Duodenal mucosa (tissue), 2 donors: ENCODE measurements around the gene SOX11.

ENCODE experiments used
- H3K27ac ChIP-seq: one replicate; pipeline ENCODE4 v1.7.0; 2013; ENCODE audit warnings: low read depth, low read length
- H3K27me3 ChIP-seq, 2 donors: one replicate each; pipeline ENCODE4 v1.7.0; 2013; ENCODE audit warnings: low read length in 2 of 2, control low read depth in 1 of 2; ENCODE audit not compliant: insufficient read depth in 2 of 2, control insufficient read depth in 1 of 2
- H3K36me3 ChIP-seq, 2 donors: one replicate each; pipeline ENCODE4 v1.7.0; 2013; ENCODE audit warnings: low read length in 2 of 2, control low read depth in 1 of 2; ENCODE audit not compliant: insufficient read depth in 2 of 2, control insufficient read depth in 1 of 2
- H3K4me1 ChIP-seq, 2 donors: one replicate each; pipeline ENCODE4 v1.7.0; 2013; ENCODE audit warnings: low read length in 2 of 2, control low read depth in 1 of 2; ENCODE audit not compliant: insufficient read depth in 2 of 2, control insufficient read depth in 1 of 2
- H3K4me3 ChIP-seq, 2 donors: one replicate each; pipeline ENCODE4 v1.7.0; 2013; ENCODE audit warnings: low read length in 2 of 2, low read depth in 1 of 2
- H3K9ac ChIP-seq, 2 donors: one replicate each; pipeline ENCODE4 v1.7.0; 2013; ENCODE audit warnings: low read length in 2 of 2, low read depth in 1 of 2
- H3K9me3 ChIP-seq, 2 donors: one replicate each; pipeline ENCODE4 v1.7.0; 2013; ENCODE audit warnings: low read length in 2 of 2, control low read depth in 1 of 2; ENCODE audit not compliant: control insufficient read depth in 1 of 2

SOX11 gene

GRCh38 chr2:5690718-5691220, 1.4 kb upstream of the SOX11 start:
- no peak overlapping the region for H3K27ac ChIP-seq
- H3K4me3 ChIP-seq, result no peak overlapping the region
- H3K4me1 ChIP-seq, result no peaks in the 10 kb centered on the region
- no peak overlapping the region for H3K9ac ChIP-seq
- peaks cover 13 to 34% of the 10 kb centered on the region in 2 donors for H3K27me3 ChIP-seq
- no peaks in the 10 kb centered on the region for H3K9me3 ChIP-seq
- H3K36me3 ChIP-seq, result no peaks in the 10 kb centered on the region

- H3K9me3 ChIP-seq, result no peaks in the 10 kb centered on the region
- peaks cover 12 to 35% of the 10 kb centered on the region in 2 donors for H3K27me3 ChIP-seq
- H3K27ac ChIP-seq, result no peak overlapping the region
- no peaks in the 10 kb centered on the region for H3K36me3 ChIP-seq
- no peak overlapping the region for H3K4me3 ChIP-seq
- no peaks in the 10 kb centered on the region for H3K4me1 ChIP-seq
- no peak overlapping the region for H3K9ac ChIP-seq
Measured at GRCh38 chr2:5691221-5691984, 781 bp upstream of the SOX11 start.

- H3K9ac ChIP-seq, result no peak overlapping the region
- H3K36me3 ChIP-seq, result no peaks in the 10 kb centered on the region
- H3K4me1 ChIP-seq, result no peaks in the 10 kb centered on the region
- peaks cover 10 to 39% of the 10 kb centered on the region in 2 donors for H3K27me3 ChIP-seq
- H3K9me3 ChIP-seq, result no peaks in the 10 kb centered on the region
- no peak overlapping the region for H3K4me3 ChIP-seq
- H3K27ac ChIP-seq, result no peak overlapping the region
Measured at GRCh38 chr2:5692561-5693286, 540 bp downstream of the SOX11 start.

GRCh38 chr2:5693287-5694201, 1.4 kb downstream of the SOX11 start:
- H3K27me3 ChIP-seq, result peaks cover 10 to 44% of the 10 kb centered on the region in 2 donors

GRCh38 chr2:5694306-5694705, 2.1 kb downstream of the SOX11 start:
- Histone ChIP-seq H3K27ac (no peak overlapping the region), H3K4me1 (no peaks in the 10 kb centered on the region), H3K9ac (no peak overlapping the region), H3K27me3 (peaks cover 10 to 44% of the 10 kb centered on the region in 2 donors), H3K36me3 (no peaks in the 10 kb centered on the region), H3K9me3 (no peaks in the 10 kb centered on the region), H3K4me3 (no peak overlapping the region)

More at GRCh38 chr2:5693287-5694201, 1.4 kb downstream of the SOX11 start:
- no peaks in the 10 kb centered on the region for H3K9me3 ChIP-seq
- no peaks in the 10 kb centered on the region for H3K36me3 ChIP-seq
- H3K9ac ChIP-seq, result no peak overlapping the region
- no peak overlapping the region for H3K4me3 ChIP-seq
- H3K27ac ChIP-seq, result no peak overlapping the region
- H3K4me1 ChIP-seq, result no peaks in the 10 kb centered on the region

GRCh38 chr2:5695654-5696403, 3.6 kb downstream of the SOX11 start:
- no peak overlapping the region for H3K9ac ChIP-seq
- no peaks in the 10 kb centered on the region for H3K9me3 ChIP-seq
- H3K36me3 ChIP-seq, result no peaks in the 10 kb centered on the region
- peak overlapping the region in 1 of 2 donors; percentile 8 for H3K4me3 ChIP-seq
- H3K4me1 ChIP-seq, result no peaks in the 10 kb centered on the region
- H3K27me3 ChIP-seq, result peaks cover 10 to 32% of the 10 kb centered on the region in 2 donors
- no peak overlapping the region for H3K27ac ChIP-seq

- Histone ChIP-seq H3K4me1 (no peaks in the 10 kb centered on the region), H3K36me3 (no peaks in the 10 kb centered on the region), H3K4me3 (no peak overlapping the region), H3K27ac (no peak overlapping the region), H3K9me3 (no peaks in the 10 kb centered on the region), H3K27me3 (peaks cover 10 to 30% of the 10 kb centered on the region in 2 donors), H3K9ac (no peak overlapping the region)
Measured at GRCh38 chr2:5696404-5696944, 4.3 kb downstream of the SOX11 start.

GRCh38 chr2:5696945-5697521, 4.8 kb downstream of the SOX11 start:
- Histone ChIP-seq H3K4me1 (no peaks in the 10 kb centered on the region), H3K4me3 (no peak overlapping the region), H3K36me3 (no peaks in the 10 kb centered on the region), H3K27me3 (peaks cover 10 to 29% of the 10 kb centered on the region in 2 donors), H3K9ac (no peak overlapping the region), H3K9me3 (no peaks in the 10 kb centered on the region), H3K27ac (no peak overlapping the region)

GRCh38 chr2:5697562-5697961, 5.4 kb downstream of the SOX11 start:
- H3K9me3 ChIP-seq, result no peaks in the 10 kb centered on the region
- H3K4me3 ChIP-seq, result no peak overlapping the region
- peaks cover 10 to 27% of the 10 kb centered on the region in 2 donors for H3K27me3 ChIP-seq
- H3K36me3 ChIP-seq, result no peaks in the 10 kb centered on the region
- no peak overlapping the region for H3K9ac ChIP-seq
- H3K27ac ChIP-seq, result no peak overlapping the region
- no peaks in the 10 kb centered on the region for H3K4me1 ChIP-seq
